GM12878 (cell line): ENCODE results near the gene RAD51B. TPM values are rescaled to one million over a fixed set of nuclear protein-coding genes. Genes with fewer than 3 reads are reported as not detected.

Experiments
- ATAC-seq: fragments of 200-7000 bp; cut with Tn5 transposase; 3 replicates; pipeline ENCODE4 v1.9.1; 2020; ENCODE audit warnings: mild to moderate bottlenecking, moderate library complexity
- BruUV-seq: library from RNA; stranded (reverse); fragments of 400-500 nt; replicated peaks from 2 replicates; lab custom pipeline; 2021; lab: Mats Ljungman, UMichigan
- CTCF ChIA-PET: fragments of 300-600 bp; sonication (Branson Sonifier 250); formaldehyde crosslinking; extraction: SDS; loops from one replicate; lab custom pipeline; 2021; ENCODE audit warnings: inconsistent platforms; lab: Yijun Ruan, JAX
- POLR2A ChIA-PET: fragments of 350-600 bp; formaldehyde crosslinking; extraction: SDS; loops from one replicate; lab custom pipeline; 2021; ENCODE audit warnings: inconsistent platforms; lab: Charles Lee
- RAD21 ChIA-PET: fragments of 300-600 bp; sonication (Branson Sonifier 250); formaldehyde crosslinking; loops from one replicate; lab custom pipeline; 2023; ENCODE audit warnings: antibody characterized with exemption; ENCODE audit not compliant: unreplicated experiment; lab: Charles Lee
- SMC1A ChIA-PET: fragments of 300-600 bp; sonication (Branson Sonifier 250); formaldehyde crosslinking; loops from one replicate; lab custom pipeline; 2023; ENCODE audit not compliant: unreplicated experiment, uncharacterized antibody; lab: Charles Lee
- DNase-seq: peaks from one replicate; pipeline ENCODE4 v3.0.0-alpha.2; 2011; ENCODE audit warnings: low read depth, low spot score
- FAIRE-seq: peaks from 3 replicates; lab custom pipeline; 2011; peaks lifted over from hg19 to GRCh38; lab: Jason Lieb, UNC
- H2AFZ ChIP-seq: 2 replicates; pipeline ENCODE4 v1.6.0; 2011; ENCODE audit warnings: low read depth, low read length, control low read depth; ENCODE audit not compliant: control insufficient read depth
- H3K27ac ChIP-seq: 2 replicates; pipeline ENCODE4 v1.5.1; 2011; ENCODE audit warnings: control low read depth; ENCODE audit not compliant: control insufficient read depth, insufficient read depth
- H3K27me3 ChIP-seq, 2 experiments: replicated peaks in 1 of 2; 2 replicates each; pipeline versions ENCODE4 v1.6.0 to v1.6.1; 2011; ENCODE audit warnings: low read length in 1 of 2; ENCODE audit not compliant: control insufficient read depth in 2 of 2, insufficient read depth in 2 of 2
- H3K36me3 ChIP-seq, 2 experiments: 2 replicates each; pipeline ENCODE4 v1.5.1; 2011; ENCODE audit warnings: low read length in 1 of 2; ENCODE audit not compliant: control insufficient read depth in 2 of 2, insufficient read depth in 2 of 2
- H3K4me1 ChIP-seq: 2 replicates; pipeline ENCODE4 v1.6.1; 2011; ENCODE audit warnings: mild to moderate bottlenecking, low read length, moderate library complexity, mixed read lengths; ENCODE audit not compliant: control insufficient read depth, insufficient read depth
- H3K4me2 ChIP-seq: 2 replicates; pipeline ENCODE4 v1.6.0; 2011; ENCODE audit warnings: control low read depth; ENCODE audit not compliant: control insufficient read depth, insufficient read depth
- H3K4me3 ChIP-seq: fragments of 200-600 bp; sonication (generic); 2 replicates; pipeline ENCODE4 v1.5.1; 2016
- H3K79me2 ChIP-seq: 2 replicates; pipeline ENCODE4 v1.6.0; 2011; ENCODE audit warnings: low read length; ENCODE audit not compliant: control insufficient read depth, insufficient read depth
- H3K9ac ChIP-seq: 2 replicates; pipeline ENCODE4 v1.8.0; 2011; ENCODE audit warnings: low read length, control low read depth, mixed read lengths; ENCODE audit not compliant: control insufficient read depth, insufficient read depth
- H3K9me3 ChIP-seq: replicated peaks from 3 replicates; pipeline ENCODE4 v1.5.1; 2011; ENCODE audit warnings: mild to moderate bottlenecking, low read length; ENCODE audit not compliant: control insufficient read depth, insufficient read depth
- H4K20me1 ChIP-seq: 2 replicates; pipeline ENCODE4 v1.6.0; 2011; ENCODE audit not compliant: control insufficient read depth, insufficient read depth
- ASH2L ChIP-seq: fragments of 300-600, 200-600 bp; sonication (generic); IDR thresholded peaks from 2 replicates; pipeline ENCODE4 v1.6.1; 2017; ENCODE audit warnings: low read depth, mild to moderate bottlenecking, borderline replicate concordance
- E2F8 ChIP-seq: fragments of 450-650 bp; IDR thresholded peaks from 2 replicates; pipeline ENCODE4 v1.6.1; 2018; ENCODE audit warnings: mild to moderate bottlenecking, low read depth, moderate library complexity; ENCODE audit not compliant: partially characterized antibody
- E4F1 ChIP-seq: fragments of 450-650 bp; IDR thresholded peaks from 2 replicates; pipeline ENCODE4 v1.6.1; 2018; ENCODE audit warnings: borderline replicate concordance, mild to moderate bottlenecking; ENCODE audit not compliant: partially characterized antibody
- KAT2A ChIP-seq: conservative IDR thresholded peaks from 2 replicates; pipeline ENCODE4 v1.6.1; 2011; ENCODE audit warnings: low read depth, low read length; ENCODE audit not compliant: control insufficient read depth
- LARP7 ChIP-seq: fragments of 450-650 bp; IDR thresholded peaks from 2 replicates; pipeline ENCODE4 v1.6.1; 2017; ENCODE audit warnings: mild to moderate bottlenecking
- PRDM15 ChIP-seq: fragments of 450-650 bp; formaldehyde crosslinking; IDR thresholded peaks from 2 replicates; pipeline ENCODE4 v1.4.0; 2020; ENCODE audit warnings: mild to moderate bottlenecking, moderate library complexity
- TCF3 ChIP-seq: IDR thresholded peaks from 2 replicates; pipeline ENCODE4 v1.6.1; 2012; ENCODE audit warnings: low read depth, mild to moderate bottlenecking, low read length, borderline replicate concordance; ENCODE audit not compliant: insufficient read depth
- WRNIP1 ChIP-seq: IDR thresholded peaks from 2 replicates; pipeline ENCODE4 v1.6.1; 2011; ENCODE audit warnings: low read depth, low read length, improper control_type of control experiment, borderline replicate concordance
- YY1 ChIP-seq: IDR thresholded peaks from 2 replicates; pipeline ENCODE4 v1.6.1; 2011; ENCODE audit warnings: low read depth, mild to moderate bottlenecking, low read length
- ZZZ3 ChIP-seq: IDR thresholded peaks from 2 replicates; pipeline ENCODE4 v1.6.1; 2011; ENCODE audit warnings: low read depth; ENCODE audit not compliant: control insufficient read depth, insufficient read length
- WGBS: methylation state at CpG from one replicate; pipeline ENCODE4 v1.1.6; 2016; ENCODE audit warnings: low lambda C conversion rate; ENCODE audit not compliant: insufficient replicate concordance, insufficient coverage; ENCODE audit errors: missing lambda C conversion rate; 5-methylcytosine and 5-hydroxymethylcytosine counted together
- in situ Hi-C: fragments of 300-500 bp; cut with MboI; formaldehyde crosslinking; loops from 9 replicates; pipeline ENCODE4 v1.14.3; 2018; ENCODE audit warnings: mixed read lengths
- intact Hi-C: fragments of 100-400 bp; cut with micrococcal nuclease; formaldehyde crosslinking; loops from one replicate; pipeline ENCODE4 v1.14.2; 2022; ENCODE audit not compliant: unreplicated experiment
- polyA plus RNA-seq, 11 experiments: library from polyadenylated mRNA; depleted of rRNA in 4 of 11; unstranded in 6 of 11; stranded (reverse) in 5 of 11; fragments of >200 nt; fragmentation: Nextera tagmentation in 4 of 11; fragmentation: Illumina TruSeq in 1 of 11; extraction: Ambion mirVana in 4 of 11; extraction: Trizol in 1 of 11; gene quantifications; 1 replicate in 1 of 11; 2 replicates in 10 of 11; pipeline versions ENCODE4 v1.2.1 to v1.2.3, GENCODE V29; 2011 to 2016; ENCODE audit warnings: inconsistent platforms in 2 of 11, missing spikeins in 2 of 11, low read depth in 1 of 11
- total RNA-seq, 4 experiments: library from RNA; depleted of rRNA in 3 of 4; stranded (reverse); fragments of >200 nt in 3 of 4; fragmentation: Illumina TruSeq in 1 of 4; extraction: Trizol in 1 of 4; gene quantifications; 2 replicates each; pipeline versions ENCODE4 v1.2.1 to v1.2.3, GENCODE V29; 2013 to 2021
- TF ChIP-seq, protein P1 (sequence below): fragments of 450-650 bp; formaldehyde crosslinking; IDR thresholded peaks from 2 replicates; pipeline ENCODE4 v1.4.0; 2022; ENCODE audit warnings: mild to moderate bottlenecking, moderate library complexity

RAD51B gene
- total and polyA plus RNA-seq, 10 of the 15 experiments (the other 5 are each of a cell fraction or from before 2014, with no cell fraction given): 9.8 to 26.8 (median 21.3) TPM

DNA sequence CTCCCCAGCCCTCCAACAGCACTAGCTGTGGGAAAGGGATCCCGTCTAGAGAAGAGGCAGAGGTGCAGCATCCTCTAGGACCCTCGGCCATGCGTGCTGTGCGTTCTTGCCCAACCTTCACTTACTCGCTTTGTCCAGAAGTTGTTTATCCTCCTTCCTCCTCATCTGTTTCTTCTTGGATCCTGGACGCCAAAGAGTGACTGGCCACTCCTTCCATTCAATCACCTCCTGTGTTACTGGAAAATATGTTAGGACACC, 832.8 kb downstream of the RAD51B start:
- no peak overlapping the region for H3K4me2 ChIP-seq
- BruUV-seq: no TSS peak
- SMC1A ChIA-PET: no interaction called here
- no peaks in the 10 kb centered on the region for H4K20me1 ChIP-seq
- no peaks in the 10 kb centered on the region for H3K27me3 ChIP-seq
- POLR2A ChIA-PET: no interaction called here
- no peaks in the 10 kb centered on the region for H3K36me3 ChIP-seq
- H3K79me2 ChIP-seq: no peaks in the 10 kb centered on the region
- FAIRE-seq (no peak), ATAC-seq (no peak), DNase-seq (no peak)
- intact Hi-C loops (no loop called here), in situ Hi-C loops (no loop called here)
- RAD21 ChIA-PET: no interaction called here
- H3K27ac ChIP-seq: no peak overlapping the region
- H3K9ac ChIP-seq: no peak overlapping the region
- no peaks in the 10 kb centered on the region for H3K9me3 ChIP-seq
- no peak overlapping the region for H3K4me3 ChIP-seq
- no peak overlapping the region for H2AFZ ChIP-seq
- CTCF ChIA-PET: no interaction called here
- H3K4me1 ChIP-seq: no peaks in the 10 kb centered on the region
- 97% methylated on average over 6 of the region's 6 CpGs for WGBS
- TF ChIP-seq E2F8: no peak
- no peak for TF ChIP-seq ZZZ3
- TF ChIP-seq, protein P1, sequence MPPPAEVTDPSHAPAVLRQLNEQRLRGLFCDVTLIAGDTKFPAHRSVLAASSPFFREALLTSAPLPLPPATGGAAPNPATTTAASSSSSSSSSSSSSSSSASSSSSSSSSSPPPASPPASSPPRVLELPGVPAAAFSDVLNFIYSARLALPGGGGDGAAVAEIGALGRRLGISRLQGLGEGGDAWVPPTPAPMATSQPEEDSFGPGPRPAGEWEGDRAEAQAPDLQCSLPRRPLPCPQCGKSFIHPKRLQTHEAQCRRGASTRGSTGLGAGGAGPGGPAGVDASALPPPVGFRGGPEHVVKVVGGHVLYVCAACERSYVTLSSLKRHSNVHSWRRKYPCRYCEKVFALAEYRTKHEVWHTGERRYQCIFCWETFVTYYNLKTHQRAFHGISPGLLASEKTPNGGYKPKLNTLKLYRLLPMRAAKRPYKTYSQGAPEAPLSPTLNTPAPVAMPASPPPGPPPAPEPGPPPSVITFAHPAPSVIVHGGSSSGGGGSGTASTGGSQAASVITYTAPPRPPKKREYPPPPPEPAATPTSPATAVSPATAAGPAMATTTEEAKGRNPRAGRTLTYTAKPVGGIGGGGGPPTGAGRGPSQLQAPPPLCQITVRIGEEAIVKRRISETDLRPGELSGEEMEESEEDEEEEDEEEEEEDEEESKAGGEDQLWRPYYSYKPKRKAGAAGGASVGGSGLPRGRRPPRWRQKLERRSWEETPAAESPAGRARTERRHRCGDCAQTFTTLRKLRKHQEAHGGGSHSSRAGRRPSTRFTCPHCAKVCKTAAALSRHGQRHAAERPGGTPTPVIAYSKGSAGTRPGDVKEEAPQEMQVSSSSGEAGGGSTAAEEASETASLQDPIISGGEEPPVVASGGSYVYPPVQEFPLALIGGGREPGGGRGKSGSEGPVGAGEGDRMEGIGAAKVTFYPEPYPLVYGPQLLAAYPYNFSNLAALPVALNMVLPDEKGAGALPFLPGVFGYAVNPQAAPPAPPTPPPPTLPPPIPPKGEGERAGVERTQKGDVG (CRISPR knock-in tag): no peak
- TF ChIP-seq YY1: no peak
- no peak for TF ChIP-seq WRNIP1
- TF ChIP-seq LARP7: no peak
- TF ChIP-seq KAT2A: no peak
- no peak for TF ChIP-seq PRDM15 (CRISPR knock-in tag)
- TF ChIP-seq TCF3: no peak
- TF ChIP-seq E4F1: no peak
- TF ChIP-seq ASH2L: no peak
